HG03520 (cell line): ENCODE data around the gene GRID1.

ENCODE experiments used
- ATAC-seq: cut with Tn5 transposase; IDR thresholded peaks from one replicate; pipeline ENCODE4 v1.9.1; 2021; ENCODE audit warnings: mild to moderate bottlenecking, moderate library complexity; ENCODE audit not compliant: unreplicated experiment

GRID1 gene

DNA sequence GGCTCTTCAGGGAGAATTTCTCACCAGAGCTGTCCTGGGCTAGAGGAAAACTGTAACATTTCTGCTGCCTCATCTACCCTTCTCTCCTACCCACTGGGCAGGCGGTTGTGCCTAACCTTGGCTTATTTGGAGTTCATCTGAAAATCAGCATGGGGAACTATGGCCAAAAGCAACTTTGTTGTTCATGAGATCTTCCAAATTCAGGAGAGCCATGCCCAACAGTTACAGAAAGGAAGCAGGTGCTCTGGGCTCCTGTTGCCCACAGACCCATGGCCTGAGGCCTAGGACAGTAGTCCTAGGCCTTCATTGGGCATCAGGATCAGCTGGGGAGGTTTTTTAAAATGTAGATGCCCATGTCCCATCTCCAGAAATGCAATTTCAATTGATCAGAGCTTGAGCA lies 85.2 kb downstream of the GRID1 start:
- no peak for ATAC-seq

- no peak for ATAC-seq
Measured at GRCh38 chr10:86269332-86269731, 97.3 kb downstream of the GRID1 start.

- ATAC-seq: no peak
Measured at GRCh38 chr10:86267286-86268195, 99.1 kb downstream of the GRID1 start.

DNA sequence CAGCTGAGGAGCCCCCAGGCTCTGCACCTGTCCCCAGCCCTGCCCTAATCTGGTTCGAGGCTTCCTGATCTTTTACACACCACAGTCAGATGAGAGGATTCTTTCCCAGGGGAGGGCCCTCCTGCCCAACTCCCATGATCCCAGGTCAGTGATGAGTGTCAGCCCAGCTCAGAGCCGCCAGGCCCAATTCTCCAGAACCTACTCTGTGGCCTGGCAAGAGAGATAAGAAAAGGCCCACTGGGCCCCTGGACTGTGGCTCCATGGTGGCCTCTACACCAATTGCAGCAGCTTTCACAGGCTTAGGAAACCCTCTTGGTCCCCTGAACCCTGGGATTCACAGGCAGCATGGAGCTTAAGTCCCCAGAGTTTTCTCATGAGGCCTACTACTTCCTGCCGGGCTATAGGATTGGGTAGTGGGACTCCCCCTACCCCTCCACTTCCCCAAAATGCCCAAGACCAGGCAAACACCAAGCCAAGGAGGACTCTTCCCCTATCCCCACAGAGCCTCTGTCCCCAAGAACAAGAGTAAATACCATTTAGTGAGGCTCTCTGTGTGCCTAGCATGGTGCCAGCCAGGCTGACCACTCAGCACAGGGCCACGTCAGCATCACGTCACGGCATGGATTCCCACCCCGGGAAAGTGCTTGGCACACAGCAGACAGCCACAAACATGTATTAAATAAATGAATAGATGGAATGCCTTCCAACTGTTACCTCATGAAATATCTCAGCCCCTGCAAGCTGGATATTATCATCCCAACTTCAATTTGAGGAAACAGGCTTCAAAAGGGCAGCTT lies 100.0 kb downstream of the GRID1 start:
- ATAC-seq: no peak

DNA sequence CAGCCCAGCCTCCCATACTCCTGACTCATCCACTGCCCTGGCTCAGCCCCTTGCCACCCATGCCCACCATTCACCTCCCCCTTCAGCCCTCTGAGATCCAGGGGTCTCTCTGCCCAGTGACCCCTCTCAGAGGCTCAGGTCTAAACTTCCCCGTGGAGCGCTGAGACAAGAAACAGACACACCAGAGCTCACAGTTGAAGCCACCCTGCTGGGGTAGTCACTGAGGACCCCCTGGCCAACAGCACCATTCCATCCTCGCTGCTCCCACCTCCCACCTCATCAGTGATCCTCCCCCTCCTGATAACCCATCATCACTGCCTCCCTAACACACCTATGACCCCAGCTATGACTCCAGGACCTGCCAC lies 100.7 kb downstream of the GRID1 start:
- no peak for ATAC-seq

DNA sequence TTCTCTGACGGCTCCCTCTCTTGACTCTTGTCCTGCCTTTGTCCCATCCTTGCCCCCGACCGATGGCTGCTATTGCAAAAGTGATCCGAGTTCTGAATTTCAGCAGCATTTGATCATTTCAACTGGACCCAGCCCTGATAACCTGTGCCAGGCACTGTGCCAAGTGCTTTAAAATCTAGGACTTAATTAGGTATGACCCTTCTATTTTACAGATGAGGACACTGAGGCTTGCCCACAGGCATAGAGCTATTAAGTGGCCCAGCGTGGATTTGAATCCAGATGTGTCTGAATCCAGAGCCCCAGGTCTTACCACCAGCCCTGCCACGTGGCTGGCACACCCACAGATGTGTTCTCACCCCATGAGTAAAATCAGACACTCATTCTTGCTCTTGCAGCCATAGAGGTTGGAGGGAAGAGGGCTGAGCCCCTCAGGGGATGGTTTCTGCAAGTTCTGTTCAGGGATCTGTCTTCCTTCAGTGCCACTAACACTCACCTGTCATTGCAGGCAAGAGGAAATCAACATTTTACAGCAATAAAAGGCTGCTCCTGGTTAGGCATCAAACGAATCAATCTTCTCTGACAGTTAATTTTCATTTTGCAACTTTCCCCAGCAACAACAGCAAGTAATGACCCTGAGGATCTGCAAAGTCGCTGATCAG lies 101.2 kb downstream of the GRID1 start:
- ATAC-seq: no peak

GRCh38 chr10:86264481-86265231 lies 101.9 kb downstream of the GRID1 start:
- ATAC-seq: no peak

- ATAC-seq: no peak
Measured at GRCh38 chr10:86263907-86264306, 102.7 kb downstream of the GRID1 start.

- no peak for ATAC-seq
Measured at GRCh38 chr10:86263209-86263608, 103.4 kb downstream of the GRID1 start.

GRCh38 chr10:86262688-86263181 lies 103.9 kb downstream of the GRID1 start:
- no peak for ATAC-seq

- peak; percentile 88 for ATAC-seq
Measured at GRCh38 chr10:86261941-86262687, 104.5 kb downstream of the GRID1 start.

DNA sequence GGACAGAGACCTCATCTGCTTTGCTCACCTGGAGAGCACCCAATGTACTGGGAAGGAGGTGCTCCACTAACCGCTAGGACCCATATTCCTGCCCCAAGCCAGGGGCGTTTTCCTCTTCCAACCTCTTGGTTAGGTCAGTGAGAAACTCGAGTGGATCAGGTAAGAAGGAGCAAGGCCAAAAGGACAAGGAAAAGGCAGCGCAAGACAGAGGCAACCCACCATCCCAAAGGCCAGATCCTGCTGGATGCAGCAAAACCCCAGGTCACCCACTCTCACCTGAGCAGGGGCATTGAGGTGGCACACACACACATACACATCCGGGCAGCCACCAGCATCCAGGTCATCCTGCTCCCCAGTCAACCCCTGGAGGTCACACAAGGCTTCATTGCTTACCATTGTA lies 105.1 kb downstream of the GRID1 start:
- ATAC-seq: no peak

DNA sequence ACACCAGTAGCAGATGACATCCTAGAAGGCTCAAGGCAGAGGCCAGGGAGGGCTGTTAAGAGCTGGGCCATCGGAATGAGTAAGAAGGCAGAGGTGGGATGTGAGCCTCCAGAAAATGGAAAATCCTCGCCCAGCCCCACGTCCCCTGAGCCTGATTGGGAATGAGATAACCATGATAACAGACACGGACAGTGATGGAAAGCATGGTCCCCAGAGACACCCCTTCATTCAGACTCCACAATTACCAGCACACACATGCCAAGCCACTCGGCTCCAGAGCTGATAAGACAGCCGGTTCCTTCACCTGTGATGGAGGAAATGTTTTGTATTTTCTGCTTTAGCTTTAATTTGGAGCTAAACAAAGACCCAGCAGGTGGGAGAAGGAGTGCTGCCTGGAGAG lies 106.0 kb downstream of the GRID1 start:
- no peak for ATAC-seq

DNA sequence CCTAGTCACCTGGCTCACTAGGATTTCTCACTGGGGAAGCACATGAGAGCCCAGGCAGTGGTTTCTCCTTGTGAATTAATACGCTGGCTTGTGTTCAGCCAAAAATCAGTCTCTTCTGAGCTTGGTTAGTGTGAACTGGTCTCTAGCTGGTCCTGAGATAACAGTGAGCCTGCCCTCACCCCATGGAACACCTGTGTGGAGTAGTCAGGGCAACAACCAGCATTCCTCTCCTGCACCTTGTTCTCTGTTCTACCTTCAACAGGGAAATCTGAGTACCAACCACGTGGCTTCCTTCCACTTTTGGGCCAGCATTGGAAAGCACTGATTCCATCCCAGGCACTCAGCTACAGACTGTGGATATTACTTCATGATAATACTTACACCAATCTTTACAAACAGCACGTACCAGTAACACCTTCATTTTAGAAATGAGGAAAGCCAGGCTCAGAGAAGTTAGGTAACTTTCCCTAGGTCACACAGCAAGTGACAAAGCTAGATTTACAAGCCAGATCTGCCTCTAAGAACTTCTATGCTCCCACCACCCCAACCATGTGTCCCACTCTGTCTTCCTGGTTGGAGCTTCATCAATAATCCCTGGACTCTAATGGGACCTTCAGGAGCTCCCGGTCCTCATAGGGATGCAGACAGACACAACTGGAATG lies 106.6 kb downstream of the GRID1 start:
- no peak for ATAC-seq

DNA sequence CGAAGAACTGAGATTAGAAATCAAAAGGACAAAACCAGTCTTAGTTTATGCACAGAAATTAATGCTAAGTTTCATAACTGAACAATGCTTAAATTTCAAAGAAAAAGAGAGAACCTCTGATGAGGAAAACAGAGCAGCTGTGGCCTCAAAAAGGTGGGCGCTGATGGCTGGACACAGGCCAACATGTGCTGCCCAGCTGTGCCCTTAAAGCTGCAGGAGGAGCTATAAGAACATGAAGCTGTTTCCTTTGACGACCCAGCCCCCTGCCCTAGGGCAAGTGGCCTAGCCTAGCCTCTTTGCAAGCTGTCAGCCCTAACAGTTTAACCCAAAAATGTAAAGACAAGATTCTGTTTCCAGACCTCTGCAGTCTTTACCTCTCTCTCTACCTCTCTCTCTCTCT lies 107.7 kb downstream of the GRID1 start:
- ATAC-seq: no peak

GRCh38 chr10:86258499-86258898 lies 108.1 kb downstream of the GRID1 start:
- ATAC-seq: no peak

DNA sequence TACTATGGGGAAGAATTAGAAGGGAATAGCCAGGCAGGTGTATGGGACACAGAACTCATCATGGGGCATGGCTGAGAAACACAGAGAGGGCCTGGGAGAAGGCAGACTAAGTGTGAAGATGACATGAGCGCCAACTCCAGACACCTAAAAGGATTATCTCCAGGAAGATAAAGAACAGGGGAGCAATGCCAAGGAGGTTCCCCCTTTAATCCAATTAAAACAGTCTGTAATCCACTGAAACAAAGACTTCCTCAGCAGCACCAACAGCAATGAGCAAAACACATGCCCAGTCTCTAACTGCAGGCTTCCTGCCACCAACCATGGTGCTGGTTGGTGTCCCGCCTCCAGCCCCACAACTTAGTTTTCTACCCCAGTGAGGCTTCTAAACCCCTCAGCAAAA lies 108.9 kb downstream of the GRID1 start:
- ATAC-seq: no peak

DNA sequence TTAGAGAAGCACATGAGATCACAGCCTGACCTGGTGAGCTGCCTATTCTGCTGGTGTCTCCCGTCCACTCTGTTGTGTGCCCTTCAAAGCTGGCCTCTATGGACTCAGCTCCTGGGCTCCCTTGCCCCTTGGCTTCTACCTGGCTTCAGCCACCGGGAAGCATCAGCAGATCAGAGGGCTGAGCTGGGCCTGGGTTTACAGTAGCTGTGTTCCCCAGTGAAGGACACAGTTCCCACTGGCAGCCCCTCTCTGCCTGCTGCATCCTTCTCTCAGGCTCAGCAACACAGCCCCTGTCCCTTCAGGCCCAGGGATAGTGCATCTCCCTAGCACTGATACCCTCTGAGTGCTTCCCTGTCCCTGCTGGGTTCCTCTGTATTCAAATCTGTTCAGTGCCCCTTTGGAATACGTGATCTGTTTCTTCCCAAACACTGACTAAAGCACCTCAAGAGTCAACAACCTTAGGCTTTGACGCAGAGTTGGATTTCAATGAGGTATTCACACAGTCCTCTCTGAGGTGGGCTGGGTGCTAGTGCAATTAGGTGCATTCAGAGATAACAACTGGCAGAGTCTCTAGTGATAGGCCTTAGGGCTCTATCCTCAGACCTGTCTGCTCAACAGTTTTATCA lies 109.8 kb downstream of the GRID1 start:
- no peak for ATAC-seq
